HG03039 (cell line): ENCODE measurements around the gene PRRC2C.
"Not testable (repeated sequence)": the region's sequence is repeated elsewhere in the genome, so short reads cannot be mapped to it uniquely, and the experiment has no call there.

Experiments used
- ATAC-seq: cut with Tn5 transposase; IDR thresholded peaks from one replicate; pipeline ENCODE4 v1.9.1; 2021; ENCODE audit warnings: mild to moderate bottlenecking, moderate library complexity; ENCODE audit not compliant: unreplicated experiment

PRRC2C gene

DNA sequence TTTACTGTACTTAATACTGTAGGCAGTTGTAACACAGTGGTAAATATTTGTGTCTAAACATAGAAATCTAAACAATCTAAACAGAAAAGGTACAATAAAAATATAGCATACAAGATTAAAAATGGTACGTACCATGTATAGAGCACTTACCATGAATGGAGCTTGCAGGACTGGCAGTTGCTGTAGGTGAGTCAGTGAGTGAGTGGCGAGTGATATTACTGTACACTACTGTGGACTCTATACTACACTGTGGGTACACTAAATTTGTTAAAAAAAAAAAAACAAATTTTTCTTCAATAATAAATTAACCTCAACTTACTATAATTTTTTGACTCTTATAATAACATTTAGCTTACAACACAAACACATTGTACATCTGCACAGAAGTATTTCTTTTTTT lies 97.3 kb downstream of the PRRC2C start:
- no peak for ATAC-seq

DNA sequence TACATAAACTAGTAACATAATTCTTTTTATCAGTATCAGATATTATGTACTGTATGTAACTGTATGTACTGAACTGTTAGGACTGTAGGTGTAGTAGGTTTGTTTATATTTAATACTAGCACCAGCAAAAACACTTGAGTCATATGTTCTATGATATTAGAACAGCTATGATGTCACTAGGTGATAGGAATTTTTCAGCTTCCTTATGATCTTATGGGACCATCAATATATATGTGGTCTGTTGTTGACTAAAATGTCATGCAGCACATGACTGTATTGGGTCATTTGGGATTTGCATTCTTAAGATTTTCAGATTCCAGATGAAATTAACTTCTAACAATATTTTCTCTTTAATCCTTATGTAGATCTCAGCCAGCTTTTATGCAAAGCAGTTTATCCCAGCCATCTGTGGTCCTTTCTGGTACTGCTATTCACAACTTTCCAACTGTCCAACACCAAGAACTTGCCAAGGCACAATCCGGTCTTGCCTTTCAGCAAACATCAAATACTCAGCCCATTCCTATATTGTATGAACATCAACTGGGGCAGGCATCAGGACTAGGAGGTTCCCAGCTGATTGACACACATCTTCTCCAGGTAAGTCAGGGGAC lies 98.4 kb downstream of the PRRC2C start:
- ATAC-seq = no peak

DNA sequence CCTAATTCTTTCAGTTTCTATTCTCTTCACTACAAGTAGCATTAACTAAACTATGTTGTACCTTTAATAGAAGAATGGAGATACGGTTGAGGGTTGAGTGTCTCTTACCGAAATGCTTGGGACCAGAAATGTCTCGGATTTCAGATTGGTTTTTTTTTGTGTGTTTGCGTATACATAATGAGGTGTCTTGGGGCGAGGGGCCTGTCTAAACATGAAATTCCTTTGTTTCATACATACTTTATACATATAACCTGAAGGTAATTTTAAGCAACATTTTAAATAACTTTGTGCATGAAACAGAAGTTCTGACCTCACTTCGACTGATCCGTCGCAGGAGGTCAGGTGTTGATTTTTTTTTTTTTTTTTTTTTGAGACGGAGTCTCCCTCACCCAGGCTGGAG lies 100.4 kb downstream of the PRRC2C start:
- ATAC-seq = no peak

DNA sequence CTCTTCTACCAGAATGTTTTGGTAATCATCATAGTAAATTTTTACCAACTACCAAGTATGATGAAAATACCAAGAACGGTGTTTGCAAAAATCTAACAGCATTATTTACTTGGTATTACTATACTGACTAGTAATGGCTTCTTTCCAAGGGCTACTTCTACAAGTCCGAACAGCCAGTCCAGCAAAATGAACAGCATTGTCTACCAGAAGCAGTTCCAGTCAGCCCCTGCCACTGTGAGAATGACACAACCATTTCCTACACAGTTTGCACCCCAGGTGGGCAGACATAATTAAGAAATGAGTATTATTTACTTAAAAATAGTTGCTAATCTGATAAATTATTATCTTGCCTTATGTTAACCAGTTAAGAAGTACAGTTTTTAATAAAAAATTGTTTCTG lies 102.9 kb downstream of the PRRC2C start:
- no peak for ATAC-seq

DNA sequence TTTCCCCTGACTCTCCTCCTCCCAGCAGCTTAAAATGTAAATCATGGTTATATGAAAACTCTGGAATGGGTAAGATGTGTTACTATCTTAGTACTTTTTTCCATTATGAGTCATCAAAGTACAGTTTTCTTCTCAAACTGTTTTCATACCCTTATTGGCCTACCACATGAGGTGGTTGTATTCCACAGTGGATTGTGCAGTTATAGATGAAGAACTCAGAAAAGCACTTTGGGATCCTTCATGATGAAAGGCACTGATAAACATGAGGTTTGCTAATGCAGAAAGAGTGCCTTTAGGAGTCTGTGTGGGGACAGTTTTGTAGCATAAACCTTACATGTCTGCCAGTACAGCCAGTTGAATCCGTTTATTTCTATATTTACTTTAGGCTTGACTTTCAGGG lies 104.7 kb downstream of the PRRC2C start:
- ATAC-seq = no peak

DNA sequence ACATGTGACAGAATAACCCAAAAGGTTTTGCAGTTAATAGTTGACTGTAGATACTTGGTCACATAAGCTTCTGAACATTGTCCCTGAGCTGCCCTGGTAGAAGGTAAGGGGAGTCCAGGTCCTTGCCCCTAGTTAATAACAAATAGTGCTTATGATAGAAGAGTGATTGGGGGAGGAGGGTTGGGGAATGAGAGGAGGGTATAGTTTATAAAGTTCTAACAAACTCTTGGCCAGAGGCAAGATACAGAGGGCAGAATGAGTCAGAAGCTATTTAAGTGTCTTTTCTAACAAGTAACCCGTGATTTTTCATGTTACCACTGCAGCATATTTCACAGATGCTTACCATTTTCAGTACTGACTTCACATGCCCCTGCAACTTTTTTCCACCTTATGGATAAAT lies 110.0 kb downstream of the PRRC2C start:
- ATAC-seq = no peak

DNA sequence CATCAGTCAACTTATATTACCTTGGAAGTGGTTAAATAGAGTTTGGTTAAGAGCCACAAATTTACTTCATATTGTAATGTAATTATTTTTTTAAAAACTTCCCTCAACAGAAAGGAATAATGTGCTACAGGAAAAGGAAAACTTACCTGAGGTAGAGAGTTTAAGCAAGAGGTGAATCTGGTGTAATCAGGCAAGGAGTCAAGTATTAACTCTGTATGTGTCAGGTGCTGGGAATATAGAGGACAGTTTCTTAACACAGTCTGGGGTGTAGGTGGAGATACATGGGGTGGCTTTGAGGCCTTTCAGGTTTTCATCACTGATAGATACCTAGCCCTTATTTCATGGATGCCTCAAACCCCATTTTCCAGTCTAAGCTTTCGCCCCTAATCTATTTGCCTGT lies 110.8 kb downstream of the PRRC2C start:
- no peak for ATAC-seq

DNA sequence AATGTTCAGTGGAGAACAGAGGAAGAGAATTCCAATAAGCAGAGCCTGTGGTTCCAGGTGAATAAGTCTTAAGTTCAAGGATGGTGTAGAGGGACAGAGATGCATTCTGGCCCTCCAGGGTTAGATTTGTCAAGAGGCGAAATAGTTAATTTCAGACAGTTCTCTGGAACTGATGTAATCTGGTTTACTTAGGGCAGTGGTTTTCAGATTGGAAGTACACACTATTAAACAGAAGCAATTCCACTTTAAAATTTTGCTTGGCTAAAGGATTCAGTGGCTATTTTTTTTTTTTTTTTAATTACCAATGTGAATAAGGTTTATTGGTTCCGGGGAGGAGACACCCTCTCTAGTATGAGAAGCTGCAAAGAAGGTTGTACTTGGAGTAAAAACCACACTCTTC lies 111.4 kb downstream of the PRRC2C start:
- ATAC-seq = no peak

DNA sequence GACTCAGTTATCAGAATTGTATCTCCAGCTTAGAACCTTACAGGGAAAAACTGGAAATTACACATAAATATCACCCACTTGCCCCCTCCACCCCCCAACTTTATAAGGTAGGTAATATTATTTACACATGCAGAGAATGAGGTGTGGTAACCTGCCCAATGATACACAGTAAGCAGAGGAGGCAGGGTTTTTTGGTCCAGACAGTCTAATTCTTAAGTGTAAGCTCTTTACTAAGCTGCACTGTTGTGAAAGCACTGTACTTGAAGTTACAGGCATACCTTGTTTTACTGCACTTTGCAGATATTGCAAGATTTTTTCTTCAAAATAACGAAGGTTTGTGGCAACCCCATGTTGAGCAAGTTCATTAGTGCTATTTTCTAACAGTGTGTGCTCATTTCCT lies 111.9 kb downstream of the PRRC2C start:
- ATAC-seq = no peak

DNA sequence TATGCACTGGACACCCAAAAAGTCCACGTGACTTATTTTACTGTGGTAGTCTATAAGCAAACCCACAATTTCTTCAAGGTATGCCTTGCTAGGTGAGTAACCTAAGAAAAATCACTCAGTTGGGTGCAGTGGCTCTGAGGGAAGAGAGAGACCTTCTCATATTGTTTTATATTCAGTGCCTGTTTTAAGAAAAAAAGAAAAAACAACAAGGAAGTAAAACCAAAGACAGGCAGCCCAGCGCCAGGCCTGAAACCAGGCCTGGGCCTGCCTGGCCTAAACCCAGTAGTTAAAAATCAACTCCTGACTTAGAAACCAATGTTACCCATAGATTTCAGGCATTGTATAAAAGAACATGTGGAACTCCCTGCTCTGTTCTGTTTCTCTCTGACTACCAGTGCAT lies 115.0 kb downstream of the PRRC2C start:
- not testable (repeated sequence) for ATAC-seq

DNA sequence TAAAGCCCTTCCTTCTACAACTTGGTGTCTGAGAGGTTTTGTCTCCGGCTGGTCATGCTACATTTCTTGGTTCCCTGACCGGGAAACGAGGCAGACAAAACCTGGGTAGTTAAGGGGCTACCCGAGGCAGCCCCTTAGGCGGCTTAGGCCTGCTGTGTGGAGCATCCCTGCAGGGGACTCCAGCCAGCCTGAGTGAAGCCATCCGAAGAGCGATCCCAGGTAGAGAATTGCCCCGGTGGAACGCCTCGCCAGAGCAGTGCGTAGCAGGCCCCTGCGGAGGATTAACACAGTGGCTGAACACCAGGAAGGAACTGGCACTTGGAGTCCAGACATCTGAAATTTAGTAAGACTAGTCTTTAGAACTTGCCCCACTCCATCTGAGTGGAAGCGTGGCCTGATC lies 115.5 kb downstream of the PRRC2C start:
- no peak for ATAC-seq

DNA sequence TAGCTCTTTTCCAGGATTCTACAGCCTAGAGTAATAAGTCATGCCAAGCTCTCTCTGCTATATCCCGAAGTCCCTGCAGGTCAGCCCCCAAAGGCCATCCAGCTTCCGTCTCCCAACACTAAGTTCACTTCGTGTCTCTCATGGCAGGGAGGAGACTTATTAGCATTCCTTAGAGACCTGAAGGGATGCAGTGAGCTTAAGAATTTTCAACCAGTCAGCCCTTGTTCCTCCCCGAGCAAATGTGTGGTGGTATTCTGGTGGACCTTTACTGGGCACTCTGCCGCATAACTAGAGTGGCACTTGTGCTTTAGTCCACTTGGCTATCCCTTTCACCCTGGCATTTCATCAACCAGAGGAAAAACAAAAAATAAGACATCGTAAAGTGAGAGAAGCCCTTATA lies 117.7 kb downstream of the PRRC2C start:
- not testable (repeated sequence) for ATAC-seq

DNA sequence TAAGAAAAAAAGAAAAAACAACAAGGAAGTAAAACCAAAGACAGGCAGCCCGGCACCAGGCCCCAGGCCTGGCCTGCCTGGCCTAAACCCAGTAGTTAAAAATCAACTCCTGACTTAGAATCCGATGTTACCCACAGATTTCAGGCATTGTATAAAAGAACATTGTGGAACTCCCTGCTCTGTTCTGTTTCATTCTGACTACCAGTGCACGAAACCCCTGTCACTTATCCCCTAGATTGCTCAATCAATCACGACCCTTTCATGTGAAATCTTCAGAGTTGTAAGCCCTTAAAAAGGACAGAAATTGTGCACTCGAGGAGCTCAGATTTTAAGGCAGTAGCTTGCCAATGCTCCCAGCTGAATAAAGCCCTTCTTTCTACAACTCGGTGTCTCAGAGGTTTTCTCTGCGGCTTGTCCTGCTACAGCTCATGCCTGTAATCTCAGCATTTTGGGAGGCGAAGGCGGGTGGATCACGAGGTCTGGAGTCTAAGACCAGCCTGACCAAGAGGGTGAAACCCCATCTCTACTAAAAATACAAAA lies 121.1 kb downstream of the PRRC2C start:
- ATAC-seq = no peak

DNA sequence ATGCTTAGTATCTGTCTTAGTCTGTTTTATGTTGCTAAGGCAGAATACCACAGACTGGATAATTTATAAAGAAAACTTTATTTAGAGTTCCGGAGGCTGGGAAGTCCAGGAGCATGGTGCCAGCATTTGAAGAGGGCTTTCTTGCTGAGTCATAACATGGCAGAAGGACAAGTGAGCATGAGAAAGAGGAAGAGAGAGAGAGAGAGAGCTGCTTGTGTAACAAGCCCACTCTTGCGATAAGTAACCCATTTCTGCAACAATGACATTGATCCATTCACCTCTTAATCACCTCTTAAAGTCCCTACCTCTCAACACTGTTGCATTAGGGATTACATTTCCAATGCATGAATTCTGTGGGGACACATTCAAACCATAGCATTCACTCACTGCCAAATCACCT lies 125.1 kb downstream of the PRRC2C start:
- ATAC-seq = no peak

DNA sequence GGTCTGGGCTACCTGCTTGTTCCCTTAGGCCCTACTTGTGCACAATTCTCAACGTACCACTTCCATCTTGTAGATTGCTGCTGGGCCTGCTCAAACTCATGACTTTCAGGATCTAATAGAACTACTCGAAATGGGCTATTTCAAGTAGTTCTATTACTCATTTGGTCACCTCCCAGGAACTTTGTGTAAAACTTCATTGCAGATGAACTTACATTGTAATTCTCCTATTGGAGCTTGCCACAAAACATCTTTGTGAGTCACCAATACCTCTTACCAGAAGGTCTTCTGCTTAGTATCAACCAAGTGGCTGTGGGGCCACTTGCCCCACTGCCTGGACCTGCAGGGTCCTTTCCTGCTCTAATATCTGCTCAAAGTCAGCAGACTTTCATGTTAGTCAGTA lies 126.0 kb downstream of the PRRC2C start:
- ATAC-seq = no peak

DNA sequence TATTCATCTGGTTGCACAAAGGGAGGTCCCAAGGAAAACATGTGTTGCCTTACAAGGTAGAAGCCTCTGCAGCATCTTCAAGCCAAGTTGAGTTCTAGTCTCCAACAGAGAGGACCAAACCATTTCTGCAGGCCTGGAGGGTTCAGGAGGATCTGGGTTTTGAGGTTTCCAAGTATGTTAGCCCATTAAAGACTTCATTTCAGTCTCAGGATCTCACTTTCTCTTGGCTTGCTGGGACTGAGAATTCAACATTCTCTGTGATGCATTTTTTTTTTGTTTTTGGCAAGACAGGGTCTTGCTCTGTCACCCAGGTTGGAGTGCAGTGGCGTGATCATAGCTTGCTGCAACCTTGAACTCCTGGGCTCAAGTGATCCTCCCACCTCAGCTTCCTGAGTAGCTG lies 128.0 kb downstream of the PRRC2C start:
- no peak for ATAC-seq

DNA sequence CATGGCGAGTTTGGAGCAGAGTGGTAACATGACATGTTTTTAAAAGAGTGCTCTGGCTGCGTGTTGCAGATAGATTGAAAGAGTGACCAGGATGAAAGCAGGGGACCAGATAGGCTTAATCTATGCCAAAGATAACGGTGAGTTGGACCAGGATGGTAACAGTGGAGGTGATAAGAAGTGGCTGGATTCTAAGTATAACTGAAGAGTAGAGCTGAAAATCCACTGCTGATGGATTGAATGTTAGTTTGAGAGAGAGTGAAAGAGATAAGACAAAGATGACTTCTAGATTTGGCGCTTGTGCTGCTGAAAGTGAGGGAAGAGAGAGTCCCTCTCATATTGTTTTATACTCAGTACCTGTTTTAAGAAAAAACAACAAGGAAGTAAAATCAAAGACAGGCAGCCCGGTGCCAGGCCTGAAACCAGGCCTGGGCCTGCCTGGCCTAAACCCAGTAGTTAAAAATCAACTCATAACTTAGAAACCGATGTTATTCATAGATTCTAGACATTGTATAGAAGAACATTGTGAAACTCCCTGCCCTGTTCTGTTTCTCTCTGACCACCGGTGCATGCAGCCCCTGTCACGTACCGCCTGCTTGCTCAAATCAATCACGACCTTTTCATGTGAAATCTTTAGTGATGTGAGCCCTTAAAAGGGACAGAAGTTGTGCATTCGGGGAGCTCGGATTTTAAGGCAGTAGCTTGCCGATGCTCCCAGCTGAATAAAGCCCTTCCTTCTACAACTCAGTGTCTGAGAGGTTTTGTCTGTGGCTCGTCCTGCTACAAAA lies 130.0 kb downstream of the PRRC2C start:
- ATAC-seq = not testable (repeated sequence)

DNA sequence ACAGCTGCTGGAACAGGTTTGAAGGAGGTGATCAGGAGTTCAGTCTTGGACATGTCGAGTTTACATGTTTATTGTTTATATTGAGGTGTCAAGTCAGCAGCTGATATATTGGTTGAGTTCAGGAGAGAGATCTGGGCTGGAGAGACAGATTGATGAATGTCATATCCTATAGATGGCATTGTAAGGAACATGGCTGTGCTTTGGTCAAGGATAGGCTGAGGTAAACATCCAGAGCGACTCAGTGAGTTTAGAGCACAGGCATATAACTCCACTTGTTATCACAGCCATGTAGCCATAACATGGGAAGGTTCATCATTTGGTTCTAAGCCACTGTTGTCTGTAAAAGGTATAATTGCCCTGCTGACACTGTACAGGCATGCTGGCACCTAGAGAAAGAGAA lies 131.3 kb downstream of the PRRC2C start:
- ATAC-seq = no peak

DNA sequence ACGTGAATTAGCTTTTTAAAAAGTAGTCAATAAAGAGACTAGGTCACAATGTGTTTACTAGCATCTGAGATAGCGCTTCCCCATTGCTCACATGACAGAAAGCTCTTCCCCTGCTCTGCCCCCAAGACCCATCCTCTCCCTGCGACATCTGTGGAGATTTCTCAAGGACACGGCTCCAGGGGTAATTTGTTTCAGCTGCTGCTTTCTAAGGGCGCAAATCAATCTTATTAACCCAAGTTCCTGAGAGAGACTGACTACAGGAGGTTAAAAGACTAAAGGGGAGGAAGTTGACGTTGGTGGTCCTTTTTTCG lies 136.8 kb downstream of the PRRC2C start, which contains the start of gene MYOCOS:
MYOCOS (plus strand) TSS at position 92 of the 311 bp plus-strand sequence. CDS start 1,641 bp downstream, outside the sequence.
- ATAC-seq = no peak

DNA sequence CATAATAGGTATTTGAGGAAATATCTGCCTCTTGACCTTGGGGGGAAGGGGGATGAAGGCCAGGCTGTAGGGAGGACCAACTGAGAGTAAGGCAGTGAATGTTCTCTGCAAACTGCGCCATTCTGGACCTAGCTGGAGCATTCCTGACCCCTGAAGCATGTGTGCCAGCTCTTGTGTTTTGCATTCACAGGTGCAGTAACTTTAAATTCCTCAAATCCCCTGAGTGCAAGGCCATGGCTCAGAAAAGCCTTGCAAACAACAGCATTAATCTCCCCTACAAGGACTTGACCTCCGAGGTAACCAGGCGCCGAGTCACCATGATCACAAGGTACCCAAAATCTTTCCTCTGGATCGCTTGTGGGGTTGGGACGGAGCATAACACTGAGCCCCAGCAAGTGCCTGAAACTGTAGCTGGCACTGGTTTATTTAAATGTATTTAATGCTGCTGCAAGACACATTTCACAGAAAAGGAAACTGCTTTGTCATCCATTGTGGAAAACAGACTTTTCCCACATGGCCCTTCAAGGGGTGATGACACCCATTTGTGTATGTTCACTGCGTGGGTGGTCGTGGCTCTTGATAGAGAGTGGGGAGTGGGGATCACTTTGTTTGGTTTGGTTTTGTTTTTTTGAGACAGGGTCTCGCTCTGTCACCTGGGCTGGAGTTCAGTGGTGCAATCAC lies 138.5 kb downstream of the PRRC2C start:
- no peak for ATAC-seq

DNA sequence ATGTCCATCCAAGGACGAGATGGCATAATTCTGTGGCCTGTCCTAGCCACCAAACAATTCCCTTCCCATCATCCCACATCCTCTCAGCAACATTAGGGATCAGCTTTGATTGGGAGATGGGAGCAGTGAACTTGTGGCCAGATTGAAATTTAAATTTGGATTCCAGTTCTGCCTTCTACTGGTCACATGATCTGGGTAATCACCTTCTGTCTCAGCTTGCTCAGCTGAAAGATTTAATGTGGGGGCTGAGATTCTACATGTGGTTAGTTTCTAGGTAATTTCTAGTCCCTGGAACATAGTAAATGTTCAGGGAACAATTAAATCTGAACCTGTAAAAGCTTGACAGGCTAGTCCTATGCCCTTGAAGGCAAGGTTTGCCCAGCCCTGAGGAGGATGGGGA lies 139.9 kb downstream of the PRRC2C start:
- ATAC-seq = no peak

DNA sequence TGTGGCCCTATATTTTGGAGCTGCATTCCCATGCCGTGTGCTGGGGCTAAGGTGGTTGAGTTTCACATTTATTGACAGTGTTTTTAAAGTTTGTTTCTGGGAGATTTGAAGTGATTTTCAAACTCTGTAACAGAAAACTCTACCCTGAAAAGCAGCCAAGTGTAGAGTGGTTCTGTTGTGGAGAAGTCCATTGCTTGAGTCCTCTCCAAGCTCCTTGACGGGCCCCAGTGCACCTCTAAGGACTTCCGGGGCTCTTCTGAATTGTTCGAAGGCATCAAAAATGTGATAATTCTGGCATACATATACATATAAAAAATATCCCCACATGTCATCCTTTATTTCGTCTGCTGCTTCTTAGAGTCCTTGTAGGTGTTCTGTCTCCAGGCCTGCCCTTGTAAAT lies 141.7 kb downstream of the PRRC2C start:
- no peak for ATAC-seq
